Activated CD8-positive, alpha-beta T cell treated with anti-CD3 and anti-CD28 coated beads for 36 hours (primary cell): ENCODE measurements around the gene RC3H2. TPM values are rescaled to one million over a fixed set of nuclear protein-coding genes. Genes with fewer than 3 reads are reported as not detected.
A peak's percentile ranks its signal among the peaks of the same experiment; 100 is the strongest.

Source experiments
- ATAC-seq: fragments of 200-7000 bp; cut with Tn5 transposase; one replicate; pipeline ENCODE4 v1.10.0; 2021; ENCODE audit warnings: mild to moderate bottlenecking, moderate library complexity
- CTCF ChIA-PET: fragments of 350-600 bp; sonication (Branson Sonifier 250); formaldehyde crosslinking; loops from one replicate; lab custom pipeline; 2021; ENCODE audit warnings: antibody characterized with exemption; lab: Charles Lee
- POLR2A ChIA-PET: fragments of 350-600 bp; sonication (Branson Sonifier 250); formaldehyde crosslinking; loops from one replicate; lab custom pipeline; 2021; ENCODE audit warnings: antibody characterized with exemption; lab: Charles Lee
- DNase-seq: peaks from one replicate; pipeline ENCODE4 v3.0.0-alpha.2; 2020
- H3K27ac Mint-ChIP-seq: one replicate; pipeline ENCODE4 v1.8.0; 2021; ENCODE audit warnings: mild to moderate bottlenecking, mixed read lengths
- H3K27me3 Mint-ChIP-seq: one replicate; pipeline ENCODE4 v1.8.0; 2021; ENCODE audit warnings: mixed read lengths
- H3K36me3 Mint-ChIP-seq: one replicate; pipeline ENCODE4 v1.8.0; 2021; ENCODE audit warnings: low read depth, mixed read lengths
- H3K4me1 Mint-ChIP-seq: one replicate; pipeline ENCODE4 v1.8.0; 2021; ENCODE audit warnings: low read depth, mixed read lengths
- H3K4me3 Mint-ChIP-seq: one replicate; pipeline ENCODE4 v1.8.0; 2021; ENCODE audit warnings: mild to moderate bottlenecking, moderate library complexity, mixed read lengths
- H3K9me3 Mint-ChIP-seq: one replicate; pipeline ENCODE4 v1.8.0; 2021; ENCODE audit warnings: mixed read lengths
- intact Hi-C: fragments of 100-400 bp; cut with micrococcal nuclease; formaldehyde crosslinking; loops from one replicate; pipeline ENCODE4 v1.10.0; 2022
- total RNA-seq, 2 experiments: library from RNA; stranded (reverse); gene quantifications; one replicate each; pipeline ENCODE4 v1.2.3, GENCODE V29; 2021
- TF ChIP-seq, protein P1 (sequence below): fragments of 200-600 bp; IDR thresholded peaks from one replicate; pipeline ENCODE4 v1.8.0; 2022; ENCODE audit warnings: antibody characterized with exemption, mild to moderate bottlenecking

The RC3H2 gene
- total RNA-seq, 2 experiments from 2014 or later: 22.7 to 22.8 TPM

- intact Hi-C loops: no loop called here
- POLR2A ChIA-PET: no interaction called here
These were observed 31.3 kb upstream of the RC3H2 start for GRCh38 chr9:122936464-122936863.

GRCh38 chr9:122931226-122932121, 26.3 kb upstream of the RC3H2 start, which contains the start of gene ZBTB26:
Gene ZBTB26, minus strand, starts transcription at chr9:122931512. Its CDS starts 11,578 bp downstream, at chr9:122919934.
- TF ChIP-seq, protein P1, sequence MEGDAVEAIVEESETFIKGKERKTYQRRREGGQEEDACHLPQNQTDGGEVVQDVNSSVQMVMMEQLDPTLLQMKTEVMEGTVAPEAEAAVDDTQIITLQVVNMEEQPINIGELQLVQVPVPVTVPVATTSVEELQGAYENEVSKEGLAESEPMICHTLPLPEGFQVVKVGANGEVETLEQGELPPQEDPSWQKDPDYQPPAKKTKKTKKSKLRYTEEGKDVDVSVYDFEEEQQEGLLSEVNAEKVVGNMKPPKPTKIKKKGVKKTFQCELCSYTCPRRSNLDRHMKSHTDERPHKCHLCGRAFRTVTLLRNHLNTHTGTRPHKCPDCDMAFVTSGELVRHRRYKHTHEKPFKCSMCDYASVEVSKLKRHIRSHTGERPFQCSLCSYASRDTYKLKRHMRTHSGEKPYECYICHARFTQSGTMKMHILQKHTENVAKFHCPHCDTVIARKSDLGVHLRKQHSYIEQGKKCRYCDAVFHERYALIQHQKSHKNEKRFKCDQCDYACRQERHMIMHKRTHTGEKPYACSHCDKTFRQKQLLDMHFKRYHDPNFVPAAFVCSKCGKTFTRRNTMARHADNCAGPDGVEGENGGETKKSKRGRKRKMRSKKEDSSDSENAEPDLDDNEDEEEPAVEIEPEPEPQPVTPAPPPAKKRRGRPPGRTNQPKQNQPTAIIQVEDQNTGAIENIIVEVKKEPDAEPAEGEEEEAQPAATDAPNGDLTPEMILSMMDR: no peak
- H3K4me1 Mint-ChIP-seq: peaks cover 12% of the 10 kb centered on the region
- ChIA-PET POLR2A (interaction anchor here (0.7 to 2.7 kb wide), 9 partner anchors 9 to 59 kb away, joined by 3 to 27 read pairs (median 4); partner anchors contain the start of genes RABGAP1, RC3H2 and ZBTB6), CTCF (interaction anchor here (0.6 to 1.8 kb wide), 4 partner anchors 9 to 838 kb away, joined by 3 to 6 read pairs (median 5); partner anchors contain the start of gene RABGAP1)
- ATAC-seq (peak; percentile 99), DNase-seq (peak; percentile 95)
- H3K27me3 Mint-ChIP-seq: no peaks in the 10 kb centered on the region
- H3K36me3 Mint-ChIP-seq: peaks cover 11% of the 10 kb centered on the region
- intact Hi-C loops: no loop called here
- no peaks in the 10 kb centered on the region for H3K9me3 Mint-ChIP-seq
- H3K27ac Mint-ChIP-seq: peak within 1 kb of the TSS; percentile 94
- no peak within 1 kb of the TSS for H3K4me3 Mint-ChIP-seq

More at GRCh38 chr9:122936464-122936863, 31.3 kb upstream of the RC3H2 start:
- Mint-ChIP-seq H3K9me3 (no peaks in the 10 kb centered on the region), H3K36me3 (peaks cover 22% of the 10 kb centered on the region), H3K4me1 (peaks cover 22% of the 10 kb centered on the region), H3K27me3 (no peaks in the 10 kb centered on the region), H3K4me3 (no peak overlapping the region), H3K27ac (no peak overlapping the region)
- TF ChIP-seq, protein P1: no peak
- CTCF ChIA-PET: interaction anchor here (0.8 kb wide), 1 partner anchor 11 kb away, joined by 3 read pairs; no protein-coding TSS in a partner anchor
- ATAC-seq (no peak), DNase-seq (no peak)

- Mint-ChIP-seq H3K36me3 (peaks cover 8% of the 10 kb centered on the region), H3K9me3 (no peaks in the 10 kb centered on the region), H3K27me3 (no peaks in the 10 kb centered on the region), H3K4me3 (no peak overlapping the region), H3K4me1 (peaks cover 12% of the 10 kb centered on the region), H3K27ac (peak overlapping the region; percentile 36)
- CTCF ChIA-PET: interaction anchor here (1.3 to 2.6 kb wide), 2 partner anchors 10 to 60 kb away, joined by 4 to 9 read pairs; partner anchors contain the start of gene RABGAP1
- DNase-seq: no peak
- ATAC-seq: no peak
- POLR2A ChIA-PET: interaction anchor here (0.8 to 2.7 kb wide), 6 partner anchors 10 to 26 kb away, joined by 3 to 27 read pairs (median 8); partner anchors contain the start of genes RABGAP1, RC3H2 and ZBTB6
- intact Hi-C loops: no loop called here
- TF ChIP-seq, protein P1: no peak
These were observed 25.5 kb upstream of the RC3H2 start for GRCh38 chr9:122930541-122931225.

- Mint-ChIP-seq H3K4me3 (no peak overlapping the region), H3K27me3 (no peaks in the 10 kb centered on the region), H3K27ac (no peak overlapping the region), H3K4me1 (peaks cover 10% of the 10 kb centered on the region), H3K9me3 (no peaks in the 10 kb centered on the region), H3K36me3 (peaks cover 7% of the 10 kb centered on the region)
- ChIA-PET POLR2A (interaction anchor here (1.0 to 2.1 kb wide), 3 partner anchors 10 to 25 kb away, joined by 6 to 7 read pairs (median 6); partner anchors contain the start of genes RABGAP1, RC3H2 and ZBTB6), CTCF (interaction anchor here (0.7 to 2.6 kb wide), 6 partner anchors 8 to 95 kb away, joined by 3 to 9 read pairs (median 4); partner anchors contain the start of genes RABGAP1 and ZBTB6)
- ATAC-seq (no peak), DNase-seq (no peak)
- intact Hi-C loops: no loop called here
- TF ChIP-seq, protein P1: no peak
These were observed 24.7 kb upstream of the RC3H2 start for GRCh38 chr9:122929796-122930354.
